OCI-LY1 (cell line): ENCODE measurements around the gene OLFM3.

Experiments
- H2AFZ ChIP-seq: fragments of 200-600 bp; sonication (generic), shearing (Covaris generic); 2 replicates; pipeline ENCODE4 v1.6.0; 2014; ENCODE audit warnings: antibody characterized with exemption, mild to moderate bottlenecking, low read length
- H3F3A ChIP-seq: fragments of 200-600 bp; sonication (generic), shearing (Covaris generic); 2 replicates; pipeline ENCODE4 v1.6.0; 2014; ENCODE audit warnings: mild to moderate bottlenecking, antibody characterized with exemption, low read length, moderate library complexity; ENCODE audit not compliant: insufficient read depth
- H3K27ac ChIP-seq: fragments of 200-600 bp; sonication (generic); 2 replicates; pipeline ENCODE4 v1.5.1; 2014; ENCODE audit warnings: low read length, mixed run types, mild to moderate bottlenecking, low read depth; ENCODE audit not compliant: poor library complexity, severe bottlenecking
- H3K27me3 ChIP-seq: fragments of 200-600 bp; sonication (generic); 2 replicates; pipeline ENCODE4 v1.6.0; 2014; ENCODE audit warnings: antibody characterized with exemption, mild to moderate bottlenecking, low read length, moderate library complexity; ENCODE audit not compliant: insufficient read depth
- H3K36me3 ChIP-seq: fragments of 200-600 bp; sonication (generic); 2 replicates; pipeline ENCODE4 v1.6.1; 2014; ENCODE audit warnings: mild to moderate bottlenecking, antibody characterized with exemption, low read length, moderate library complexity, mixed read lengths; ENCODE audit not compliant: insufficient read depth
- H3K4me1 ChIP-seq: fragments of 200-600 bp; sonication (generic); 2 replicates; pipeline ENCODE4 v1.5.1; 2014; ENCODE audit warnings: mild to moderate bottlenecking, low read length, moderate library complexity; ENCODE audit not compliant: insufficient read depth, severe bottlenecking
- H3K4me2 ChIP-seq: fragments of 200-600 bp; sonication (generic), shearing (Covaris generic); 2 replicates; pipeline ENCODE4 v1.6.1; 2014; ENCODE audit warnings: low read length
- H3K4me3 ChIP-seq: fragments of 200-600 bp; sonication (generic); 2 replicates; pipeline ENCODE4 v1.5.1; 2014; ENCODE audit warnings: low read length, low read depth, mild to moderate bottlenecking, mixed read lengths; ENCODE audit not compliant: poor library complexity, severe bottlenecking
- H3K79me2 ChIP-seq: fragments of 200-600 bp; shearing (Covaris generic); 2 replicates; pipeline ENCODE4 v1.6.1; 2016; ENCODE audit warnings: mixed run types, low read length, mixed read lengths; ENCODE audit not compliant: insufficient read depth
- H3K9ac ChIP-seq: fragments of 200-600 bp; sonication (generic), shearing (Covaris generic); 2 replicates; pipeline ENCODE4 v1.6.1; 2014; ENCODE audit warnings: mild to moderate bottlenecking, low read length, mixed read lengths
- H3K9me2 ChIP-seq: fragments of 200-600 bp; sonication (generic), shearing (Covaris generic); 2 replicates; pipeline ENCODE4 v1.6.1; 2014; ENCODE audit warnings: low read depth, mild to moderate bottlenecking, low read length, mixed read lengths
- H3K9me3 ChIP-seq: fragments of 200-600 bp; shearing (Covaris generic); 2 replicates; pipeline ENCODE4 v1.6.1; 2014; ENCODE audit warnings: low read length, mixed read lengths
- H4K20me1 ChIP-seq: fragments of 200-600 bp; sonication (generic), shearing (Covaris generic); 2 replicates; pipeline ENCODE4 v1.6.0; 2016; ENCODE audit warnings: mild to moderate bottlenecking, low read length; ENCODE audit not compliant: insufficient read depth
- EZH2 ChIP-seq: fragments of 200-600 bp; sonication (generic), shearing (Covaris generic); IDR thresholded peaks from 2 replicates; pipeline ENCODE4 v1.8.0; 2017; ENCODE audit warnings: borderline replicate concordance, mixed run types, mild to moderate bottlenecking, antibody characterized with exemption, low read length, moderate library complexity, mixed read lengths
- TF ChIP-seq, protein P1 (sequence below): fragments of 200-600 bp; sonication (generic), shearing (Covaris generic); IDR thresholded peaks from 2 replicates; pipeline ENCODE4 v1.5.1; 2017; ENCODE audit warnings: mild to moderate bottlenecking, antibody characterized with exemption, low read length, moderate library complexity, mixed read lengths

OLFM3 gene

DNA sequence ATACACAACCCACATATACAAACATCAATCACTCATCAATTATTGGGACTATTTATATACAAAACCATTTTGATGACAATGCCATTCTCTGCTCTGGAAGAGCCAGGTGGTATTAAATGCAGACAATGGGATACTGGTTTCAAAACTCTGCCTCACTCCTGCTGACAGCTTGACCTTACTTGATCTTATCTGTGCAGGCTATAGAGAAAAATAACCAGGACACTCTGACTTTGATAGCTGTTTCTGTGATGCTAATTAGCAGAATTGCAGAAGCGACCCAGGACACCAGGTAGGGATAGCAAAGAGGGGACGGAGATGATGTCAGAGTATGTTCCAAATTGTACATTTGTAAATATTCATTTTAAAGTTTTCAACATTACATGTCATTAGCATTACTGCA is 89.5 kb downstream of the OLFM3 start:
- no peak overlapping the region for H3K4me3 ChIP-seq
- no peak overlapping the region for H3K9ac ChIP-seq
- H4K20me1 ChIP-seq: no peaks in the 10 kb centered on the region
- no peaks in the 10 kb centered on the region for H3K9me3 ChIP-seq
- H3K4me2 ChIP-seq: no peak overlapping the region
- no peaks in the 10 kb centered on the region for H3K27me3 ChIP-seq
- H3K79me2 ChIP-seq: no peaks in the 10 kb centered on the region
- TF ChIP-seq, protein P1, sequence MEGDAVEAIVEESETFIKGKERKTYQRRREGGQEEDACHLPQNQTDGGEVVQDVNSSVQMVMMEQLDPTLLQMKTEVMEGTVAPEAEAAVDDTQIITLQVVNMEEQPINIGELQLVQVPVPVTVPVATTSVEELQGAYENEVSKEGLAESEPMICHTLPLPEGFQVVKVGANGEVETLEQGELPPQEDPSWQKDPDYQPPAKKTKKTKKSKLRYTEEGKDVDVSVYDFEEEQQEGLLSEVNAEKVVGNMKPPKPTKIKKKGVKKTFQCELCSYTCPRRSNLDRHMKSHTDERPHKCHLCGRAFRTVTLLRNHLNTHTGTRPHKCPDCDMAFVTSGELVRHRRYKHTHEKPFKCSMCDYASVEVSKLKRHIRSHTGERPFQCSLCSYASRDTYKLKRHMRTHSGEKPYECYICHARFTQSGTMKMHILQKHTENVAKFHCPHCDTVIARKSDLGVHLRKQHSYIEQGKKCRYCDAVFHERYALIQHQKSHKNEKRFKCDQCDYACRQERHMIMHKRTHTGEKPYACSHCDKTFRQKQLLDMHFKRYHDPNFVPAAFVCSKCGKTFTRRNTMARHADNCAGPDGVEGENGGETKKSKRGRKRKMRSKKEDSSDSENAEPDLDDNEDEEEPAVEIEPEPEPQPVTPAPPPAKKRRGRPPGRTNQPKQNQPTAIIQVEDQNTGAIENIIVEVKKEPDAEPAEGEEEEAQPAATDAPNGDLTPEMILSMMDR: no peak
- TF ChIP-seq EZH2: no peak
- no peaks in the 10 kb centered on the region for H3K4me1 ChIP-seq
- H2AFZ ChIP-seq: no peak overlapping the region
- H3K27ac ChIP-seq: no peak overlapping the region
- no peaks in the 10 kb centered on the region; the same call in 1 of the 2 replicates for H3F3A ChIP-seq
- no peaks in the 10 kb centered on the region for H3K9me2 ChIP-seq
- H3K36me3 ChIP-seq: no peaks in the 10 kb centered on the region

DNA sequence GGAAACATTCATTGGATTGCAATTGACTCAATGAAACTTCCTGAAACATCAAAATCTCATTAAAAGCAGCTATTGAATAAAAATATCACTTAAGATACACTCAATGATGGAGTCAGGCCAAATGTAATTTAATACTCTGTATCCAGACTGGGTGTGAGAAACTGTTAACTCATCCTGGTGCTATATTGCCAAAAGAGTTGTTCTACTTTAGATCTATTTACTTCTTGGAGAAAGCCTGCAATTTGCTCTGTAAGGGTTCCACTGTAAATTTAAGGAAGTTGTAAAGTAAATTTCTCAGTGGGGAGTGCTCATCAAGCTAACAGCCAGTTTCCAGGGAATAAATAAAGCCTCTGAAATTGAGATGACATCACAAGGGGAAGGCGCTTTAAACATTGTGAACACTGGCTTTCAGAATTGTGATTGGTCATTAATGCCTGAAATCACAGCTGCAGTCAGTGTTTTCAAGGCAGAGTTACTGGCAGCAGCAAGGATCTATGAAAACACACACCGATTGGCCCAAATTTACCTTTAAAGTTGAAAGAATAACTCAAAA is 91.4 kb downstream of the OLFM3 start:
- Histone ChIP-seq H3K4me1 (no peaks in the 10 kb centered on the region), H3K27ac (no peak overlapping the region), H3F3A (no peaks in the 10 kb centered on the region; the same call in 1 of the 2 replicates), H3K9ac (no peak overlapping the region), H3K4me3 (no peak overlapping the region), H2AFZ (no peak overlapping the region), H3K9me2 (no peaks in the 10 kb centered on the region), H3K9me3 (no peaks in the 10 kb centered on the region), H4K20me1 (no peaks in the 10 kb centered on the region), H3K36me3 (no peaks in the 10 kb centered on the region), H3K4me2 (no peak overlapping the region), H3K27me3 (no peaks in the 10 kb centered on the region), H3K79me2 (no peaks in the 10 kb centered on the region)
- TF ChIP-seq, protein P1: no peak
- no peak for TF ChIP-seq EZH2

DNA sequence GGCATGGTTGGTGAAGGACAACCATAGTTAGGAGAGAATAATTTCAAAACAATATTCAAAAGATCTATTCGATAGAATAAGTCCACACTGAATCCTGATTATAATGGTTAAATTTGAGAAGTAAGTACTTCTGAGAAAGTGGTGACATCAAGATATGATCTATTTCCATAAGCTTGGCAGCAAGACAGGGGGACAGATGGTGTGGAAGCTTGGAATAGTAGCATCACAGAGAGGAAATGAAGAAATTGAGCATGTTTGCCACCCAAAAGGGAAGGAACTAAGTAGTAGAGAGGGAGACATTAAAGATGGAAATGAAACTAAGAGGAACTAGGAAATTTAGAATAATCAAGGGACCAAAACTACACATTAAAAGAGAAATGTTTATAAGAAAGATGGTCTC is 94.5 kb downstream of the OLFM3 start:
- no peak overlapping the region for H3K9ac ChIP-seq
- no peaks in the 10 kb centered on the region for H4K20me1 ChIP-seq
- no peak overlapping the region for H3K27ac ChIP-seq
- H2AFZ ChIP-seq: no peak overlapping the region
- H3K9me2 ChIP-seq: no peaks in the 10 kb centered on the region
- H3K79me2 ChIP-seq: no peaks in the 10 kb centered on the region
- no peaks in the 10 kb centered on the region for H3K9me3 ChIP-seq
- H3K4me3 ChIP-seq: no peak overlapping the region
- TF ChIP-seq EZH2: no peak
- TF ChIP-seq, protein P1: no peak
- no peaks in the 10 kb centered on the region for H3K4me1 ChIP-seq
- H3K4me2 ChIP-seq: no peak overlapping the region
- H3F3A ChIP-seq: no peaks in the 10 kb centered on the region; the same call in 1 of the 2 replicates
- H3K36me3 ChIP-seq: no peaks in the 10 kb centered on the region
- no peaks in the 10 kb centered on the region for H3K27me3 ChIP-seq
